Stimulated activated CD8-positive, alpha-beta memory T cell treated with anti-CD3 and anti-CD28 coated beads, Interleukin-2, amount 100 ng/mL, for 1 hour (primary cell): ENCODE results near the gene RAB3B.

ENCODE experiments used
- DNase-seq, 2 donors: peaks; one replicate each; pipeline ENCODE4 v3.0.0-alpha.2; 2020; ENCODE audit warnings: low read depth in 2 of 2

The RAB3B gene

DNA sequence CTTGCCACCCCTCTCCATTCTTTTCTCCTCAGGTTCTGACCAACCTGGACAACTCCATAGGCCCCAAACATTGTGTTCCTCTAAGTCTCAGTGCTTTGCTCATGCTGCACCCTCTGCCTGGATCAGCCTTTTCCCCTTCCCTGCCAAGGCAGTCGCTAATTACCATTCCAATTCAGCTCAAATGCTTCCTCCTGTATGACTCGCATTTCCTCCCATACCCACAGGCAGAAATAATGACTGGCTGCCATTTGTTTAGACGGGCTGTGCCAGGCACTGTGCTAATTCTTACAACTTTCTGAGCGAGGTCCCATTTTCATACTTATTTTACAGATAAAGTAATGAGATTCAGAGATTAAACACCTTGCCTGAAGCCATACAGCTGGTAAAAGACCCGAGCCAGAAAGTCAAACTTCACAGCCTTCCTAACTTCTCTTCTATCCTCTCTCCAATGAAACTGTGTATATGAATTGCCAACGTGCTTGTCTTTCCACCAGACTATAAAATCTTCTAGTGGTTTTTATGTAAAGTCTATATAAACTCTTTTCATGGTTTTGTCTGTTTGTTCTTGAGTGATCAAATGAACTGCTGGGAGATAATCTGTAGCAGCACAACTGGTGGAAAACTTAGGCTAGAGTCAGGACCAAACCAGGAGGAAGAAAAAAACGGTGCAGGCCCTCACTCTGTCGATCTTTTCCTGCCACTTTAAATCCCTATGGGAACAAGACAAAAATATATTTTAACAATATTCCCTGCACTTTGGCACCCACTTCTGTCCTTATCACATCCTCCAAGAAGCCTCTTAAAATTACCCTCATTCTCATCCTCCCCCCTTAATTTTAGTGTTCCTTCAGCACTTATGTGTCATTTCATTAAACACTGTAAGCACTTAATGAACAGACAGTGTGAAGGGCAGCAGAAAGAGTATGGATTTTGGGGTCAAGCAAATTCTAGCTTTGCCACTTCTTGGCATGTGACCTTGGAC lies 33.7 kb downstream of the RAB3B start:
- no peak for DNase-seq

DNA sequence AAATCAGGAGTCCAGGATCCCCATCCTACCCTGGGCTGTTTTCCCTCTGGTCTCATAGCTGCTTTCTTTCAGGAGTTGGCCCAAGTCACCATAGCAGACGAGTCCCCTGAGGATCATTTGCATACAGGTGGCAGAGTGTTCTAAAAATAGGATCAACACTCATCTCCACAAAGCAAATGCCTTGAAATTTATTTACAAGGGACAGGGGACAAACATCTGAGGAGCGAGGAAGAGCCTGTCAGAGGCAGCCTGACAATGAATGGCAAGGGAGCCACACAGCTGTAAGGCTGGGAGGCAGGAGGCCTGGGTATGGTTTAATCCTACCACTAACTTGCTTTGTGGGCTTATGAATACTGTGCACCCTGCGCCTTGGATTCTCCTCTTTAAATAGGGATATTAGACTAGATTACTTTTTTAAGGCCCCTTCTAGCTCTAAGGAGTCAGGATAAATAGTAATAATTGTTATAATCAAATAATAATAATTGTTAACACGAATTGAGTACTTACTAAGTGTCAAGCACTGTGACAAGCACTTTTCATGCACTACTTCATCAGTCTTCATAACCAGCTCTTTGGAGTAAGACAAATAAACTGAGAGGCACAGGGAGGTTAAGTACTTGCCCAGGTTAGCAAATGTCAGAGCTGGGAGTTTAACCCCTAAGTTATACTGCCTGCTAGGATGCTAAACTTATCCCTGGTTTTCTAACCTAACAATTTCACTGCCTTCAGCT lies 34.5 kb downstream of the RAB3B start:
- DNase-seq: no peak

DNA sequence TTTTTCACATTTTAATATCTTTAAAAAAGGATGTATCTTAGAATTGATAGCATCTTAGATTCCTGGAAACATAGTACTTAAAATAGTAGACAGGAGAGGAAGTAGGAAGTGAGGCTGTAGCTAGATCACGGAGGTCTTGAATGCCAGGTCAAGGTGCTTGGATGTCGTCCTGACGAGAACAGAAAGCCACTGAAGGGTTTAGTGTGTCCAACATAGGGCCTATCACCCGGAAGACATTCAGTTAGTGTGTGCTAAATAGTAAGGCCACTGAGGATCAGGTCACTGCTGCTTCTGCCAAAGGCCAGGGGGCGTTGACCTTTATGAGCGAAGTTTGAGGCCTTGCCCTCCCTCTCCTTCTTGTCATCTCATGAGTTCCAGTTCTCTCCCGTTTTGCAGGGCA lies 35.7 kb downstream of the RAB3B start:
- no peak for DNase-seq

DNA sequence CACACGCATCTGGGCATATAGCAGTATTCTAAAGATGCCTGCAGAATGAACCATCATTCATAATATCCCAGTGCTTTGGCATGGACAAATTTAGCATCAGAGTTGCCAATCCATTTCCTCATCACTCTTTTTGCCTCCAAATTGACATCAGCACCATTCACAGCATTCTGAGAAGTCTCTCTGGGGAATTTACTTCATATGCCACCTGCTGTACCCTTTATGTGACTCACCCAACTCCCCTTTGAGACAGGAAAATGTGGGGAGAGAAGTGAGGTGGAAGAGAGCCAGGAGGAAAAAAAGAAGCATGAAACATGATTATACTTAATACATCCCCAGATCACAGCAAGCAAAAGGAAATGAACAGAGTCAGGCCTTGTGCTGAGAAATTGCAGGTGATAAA lies 37.4 kb downstream of the RAB3B start:
- DNase-seq: no peak

DNA sequence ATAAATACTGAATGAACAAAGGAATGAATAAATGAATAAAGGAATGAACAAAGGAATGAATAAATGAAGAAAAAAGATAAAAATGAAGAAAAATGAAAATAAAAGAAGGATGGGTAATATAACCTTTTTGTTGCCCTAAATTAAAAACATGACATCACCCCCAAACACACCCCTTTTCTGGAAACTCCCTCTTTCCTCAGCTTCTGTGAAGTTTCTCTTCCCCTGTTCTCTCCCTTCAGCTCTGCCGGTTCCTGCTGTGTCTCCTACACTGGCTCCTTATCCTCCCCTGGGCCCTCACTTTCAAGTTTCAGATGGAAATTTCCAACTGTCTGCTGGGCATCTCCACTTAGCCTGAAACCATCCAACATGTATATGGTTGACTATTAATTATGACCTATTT lies 37.9 kb downstream of the RAB3B start:
- no peak for DNase-seq

DNA sequence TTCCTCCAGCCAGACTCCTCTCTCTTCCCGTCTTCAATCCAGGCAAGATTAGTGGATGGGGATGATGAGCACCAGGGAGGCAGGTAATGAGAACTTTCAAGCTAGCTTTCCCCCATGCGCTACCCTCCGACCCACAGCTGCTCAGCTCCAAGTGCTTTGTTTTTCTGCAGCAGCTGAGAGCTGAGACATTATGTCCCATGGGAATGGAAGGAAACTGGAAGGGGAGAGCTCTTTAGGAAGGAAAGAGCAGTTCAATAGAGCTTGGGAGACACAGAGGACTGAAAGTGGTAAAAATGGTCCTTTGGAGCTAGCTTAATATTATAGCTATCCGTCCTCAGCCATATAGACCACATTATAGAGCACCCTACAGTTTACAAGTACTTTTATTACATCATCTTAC lies 39.8 kb downstream of the RAB3B start:
- DNase-seq: no peak

DNA sequence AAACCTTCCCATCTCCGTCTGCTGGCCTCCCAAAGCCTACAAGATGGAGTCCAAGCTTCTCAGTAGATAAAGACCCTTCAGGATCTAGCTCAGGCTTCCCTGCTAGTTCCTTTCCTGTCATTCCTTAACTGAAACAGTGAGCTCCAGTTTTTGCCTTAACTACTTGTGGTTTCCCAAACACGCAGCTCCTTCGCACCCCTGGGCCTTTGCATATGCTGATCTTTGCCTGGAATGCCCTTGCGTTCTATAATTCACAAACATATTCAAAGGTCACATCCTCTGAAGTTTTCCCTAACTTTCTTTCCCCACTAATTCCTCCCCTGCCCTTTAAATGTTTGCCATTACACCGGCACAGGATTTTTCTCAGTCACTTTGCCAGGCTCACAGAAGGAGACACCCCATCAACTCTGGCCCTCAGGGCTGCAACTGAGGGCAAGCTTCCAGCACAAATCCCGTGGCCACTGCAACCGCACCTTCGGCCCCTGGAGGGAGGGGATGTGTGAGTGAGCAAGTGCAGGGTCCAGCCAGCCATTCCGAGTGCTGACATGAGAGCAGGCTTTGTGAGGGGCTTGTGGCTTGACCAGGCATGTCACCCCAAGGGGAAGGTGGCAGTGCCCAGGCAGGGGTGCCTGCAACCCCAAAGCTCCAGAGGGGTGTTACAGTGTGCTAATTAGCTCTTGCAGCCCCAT lies 41.3 kb downstream of the RAB3B start:
- no peak for DNase-seq

DNA sequence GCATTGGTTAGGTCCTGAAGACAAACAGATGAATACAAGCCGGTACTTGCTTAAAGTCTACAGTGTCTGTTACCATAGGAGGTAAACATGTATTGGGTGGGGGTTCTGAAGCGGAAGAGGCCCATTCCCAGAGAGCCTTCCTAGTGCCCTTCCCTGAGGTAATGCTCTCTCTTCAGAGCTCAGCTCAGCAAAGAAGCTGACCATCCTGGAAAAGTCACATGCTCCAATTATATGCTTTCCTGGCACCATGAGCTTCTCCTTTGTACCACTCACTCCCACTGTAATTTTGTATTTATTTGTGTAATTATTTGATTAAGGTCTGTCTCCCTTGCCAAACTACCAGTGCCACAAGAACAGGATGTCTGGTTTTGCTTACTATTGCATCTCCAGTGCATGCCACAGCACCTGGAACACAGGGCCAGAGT lies 42.0 kb downstream of the RAB3B start:
- DNase-seq: no peak

DNA sequence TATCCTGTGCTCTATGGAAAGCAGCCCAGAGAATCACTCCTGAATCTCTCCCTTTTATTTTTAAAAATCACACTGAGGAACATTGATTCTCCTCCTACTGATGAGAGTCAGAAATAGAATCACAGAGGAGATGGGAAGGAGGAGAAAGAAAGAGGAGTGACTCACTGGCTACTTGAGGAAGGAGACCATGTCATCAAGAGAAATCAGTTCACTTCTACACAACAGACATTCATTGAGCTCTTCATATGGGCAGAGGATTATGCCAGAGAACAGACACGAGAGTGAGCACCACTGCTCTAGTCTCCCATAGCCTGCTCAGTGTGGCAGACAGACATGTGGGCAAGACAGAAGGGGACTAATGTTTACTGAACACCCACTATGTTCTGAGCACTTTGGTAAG lies 44.2 kb downstream of the RAB3B start:
- no peak for DNase-seq

DNA sequence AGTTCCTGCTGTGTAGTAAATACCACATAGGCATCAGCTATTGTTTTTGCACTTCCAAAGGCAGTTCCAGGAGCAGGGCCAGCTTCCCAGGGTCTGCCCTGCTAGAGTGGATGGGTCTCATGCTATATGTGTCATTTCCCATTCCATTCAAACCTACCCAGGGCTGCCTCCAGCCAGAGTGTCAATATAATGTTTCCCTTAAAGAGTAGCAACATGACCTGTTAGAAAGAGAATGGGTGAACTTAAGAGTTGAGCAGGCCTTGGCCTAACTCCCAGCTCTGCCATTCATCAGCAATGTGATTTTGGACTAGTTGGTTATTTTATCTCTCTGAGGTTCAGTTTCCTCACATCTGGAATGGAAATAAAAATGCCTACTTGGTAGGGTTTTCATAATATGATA lies 44.9 kb downstream of the RAB3B start:
- DNase-seq: no peak

DNA sequence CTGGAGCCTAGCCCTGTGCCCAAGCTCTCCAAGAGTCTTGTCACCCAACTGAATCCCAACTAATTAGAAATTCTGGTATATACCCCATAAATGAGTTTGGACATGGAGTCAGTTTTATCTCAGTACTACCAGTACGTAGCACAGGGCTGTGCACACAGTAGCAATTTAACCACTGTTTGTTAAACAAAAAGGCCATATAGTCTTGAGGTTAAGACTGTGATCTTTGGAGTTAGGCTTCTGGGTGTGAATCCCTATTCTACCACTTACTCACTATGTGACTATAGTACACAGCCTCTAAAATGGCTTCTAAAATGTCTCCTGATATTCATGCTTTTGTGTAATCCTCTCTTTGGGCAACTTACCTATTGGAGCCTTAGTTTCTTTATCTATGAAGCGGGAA lies 48.2 kb downstream of the RAB3B start:
- no peak for DNase-seq

DNA sequence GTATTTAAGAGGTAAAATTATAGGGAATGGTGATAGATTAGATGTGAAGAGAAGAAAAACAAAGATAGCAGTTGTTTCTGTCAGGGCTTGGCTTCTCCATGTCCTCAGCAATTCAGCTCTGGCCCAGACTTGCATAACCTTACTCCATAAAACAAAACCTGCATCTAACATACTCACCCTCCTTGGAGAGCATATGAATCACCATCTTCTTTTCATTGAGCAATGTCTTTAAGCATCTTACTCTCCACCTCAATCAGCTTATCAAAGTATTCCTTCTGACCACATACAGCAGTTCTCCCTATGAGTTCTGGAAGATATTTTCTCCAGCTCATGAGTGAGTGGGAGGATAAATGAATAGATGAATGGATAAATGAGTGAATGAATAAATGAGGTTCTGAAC lies 49.0 kb downstream of the RAB3B start:
- DNase-seq: no peak

DNA sequence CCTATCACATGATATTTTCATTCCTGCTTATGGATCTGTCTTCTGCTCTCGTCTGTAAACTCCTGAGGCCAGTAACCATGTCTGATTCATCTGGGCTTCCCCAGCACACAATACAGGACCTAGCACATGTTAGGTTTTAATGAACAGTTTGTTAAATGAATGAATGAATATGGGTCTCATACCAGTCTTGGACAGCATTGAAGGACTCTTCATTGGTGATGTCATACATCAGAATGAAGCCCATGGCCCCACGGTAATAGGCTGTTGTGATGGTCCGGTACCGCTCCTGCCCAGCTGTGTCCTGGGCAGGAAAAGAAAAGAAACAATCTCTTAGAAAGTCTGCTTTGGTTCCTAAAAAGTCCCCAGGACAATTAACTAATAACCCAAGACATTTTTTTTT lies 53.4 kb downstream of the RAB3B start:
- DNase-seq: no peak

DNA sequence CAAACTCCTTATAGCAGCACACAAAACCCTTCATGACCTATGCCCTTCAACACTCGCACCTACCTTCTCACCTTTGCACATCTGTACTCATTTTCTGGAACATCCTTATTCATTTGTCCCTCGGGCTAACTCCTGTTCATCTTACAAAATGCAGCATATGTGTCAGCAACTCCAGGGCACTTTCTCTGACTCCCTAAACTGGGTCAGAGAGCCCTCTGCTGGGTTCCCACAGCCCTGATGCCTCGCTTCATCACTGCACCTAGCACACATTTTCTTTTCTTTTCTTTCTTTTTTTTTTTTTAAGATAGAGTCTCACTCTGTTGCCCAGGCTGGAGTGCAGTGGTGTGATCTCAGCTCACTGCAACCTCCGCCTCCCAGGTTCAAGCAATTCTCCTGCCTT lies 54.0 kb downstream of the RAB3B start:
- no peak for DNase-seq

DNA sequence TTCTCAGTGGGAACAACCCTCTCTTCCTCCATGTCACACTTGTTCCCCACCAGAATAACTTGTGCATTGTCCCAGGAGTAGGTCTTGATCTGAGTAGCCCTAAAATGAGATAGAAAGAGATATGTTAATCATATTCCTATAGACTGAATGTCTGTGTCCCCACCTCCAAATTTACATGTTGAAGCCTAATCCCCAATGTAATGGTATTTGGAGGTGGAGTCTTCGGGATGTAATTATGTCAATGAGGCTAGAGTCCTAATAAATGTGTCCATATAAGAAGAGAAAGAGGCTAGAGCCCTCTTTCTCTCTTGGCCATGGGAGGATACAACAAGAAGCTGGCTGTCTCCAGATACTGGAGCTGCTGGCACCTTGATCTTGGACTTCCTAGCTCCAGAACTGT lies 57.2 kb downstream of the RAB3B start:
- no peak for DNase-seq

DNA sequence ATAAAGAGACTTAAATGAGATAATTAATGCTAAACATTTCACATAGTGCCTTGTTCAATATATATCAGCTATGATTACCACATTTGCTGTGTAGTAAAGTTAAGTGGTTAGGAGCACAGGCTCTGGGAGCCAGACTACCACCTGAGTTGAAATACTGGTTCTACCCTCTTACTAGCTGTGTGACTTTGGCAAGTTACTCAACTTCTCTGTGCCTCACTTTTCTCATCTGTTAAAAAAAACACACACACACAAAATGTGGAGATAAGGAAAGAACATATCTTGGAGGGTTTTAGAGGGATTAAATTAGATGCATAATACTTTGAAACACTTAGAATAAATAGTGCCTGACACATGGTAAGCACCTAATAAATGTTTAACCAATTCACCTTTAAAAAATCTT lies 60.2 kb downstream of the RAB3B start:
- no peak for DNase-seq

DNA sequence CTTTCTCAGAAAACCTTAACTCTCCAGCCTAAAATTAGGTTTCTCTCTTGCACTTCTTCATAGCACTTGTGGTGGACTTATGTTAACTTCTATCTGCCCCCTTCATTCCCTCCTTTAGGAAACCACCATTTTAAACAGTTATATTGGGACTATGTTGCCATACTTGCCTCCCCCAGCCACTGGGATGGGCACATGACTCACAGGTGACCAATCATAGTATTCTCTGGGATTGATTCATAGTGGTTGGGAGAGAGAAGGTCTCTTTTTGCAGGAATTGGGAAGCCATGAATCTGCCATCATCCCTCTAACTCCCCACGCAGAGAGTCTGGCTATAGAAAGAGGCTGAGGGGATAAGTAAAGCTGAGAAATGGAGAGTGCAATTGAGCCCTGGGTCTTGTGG lies 61.6 kb downstream of the RAB3B start:
- no peak for DNase-seq

DNA sequence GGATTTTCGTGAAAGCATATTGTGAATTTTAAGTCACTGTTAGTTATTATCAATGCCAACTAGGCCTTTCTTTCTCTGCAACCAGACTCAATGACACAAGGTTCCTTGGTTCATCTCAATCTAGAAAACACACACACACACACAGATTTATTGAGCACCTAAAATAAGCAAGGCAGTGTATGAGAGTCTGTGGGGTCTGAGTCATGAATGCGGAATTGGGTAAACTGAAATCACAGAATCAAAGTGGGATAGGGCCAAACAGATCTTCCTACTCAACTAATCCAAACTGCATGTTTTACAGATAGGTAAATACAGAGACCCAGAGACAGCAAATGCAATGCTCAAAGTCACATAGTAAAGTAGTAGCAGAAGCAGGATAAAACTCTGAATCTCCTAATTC lies 63.5 kb downstream of the RAB3B start:
- DNase-seq: no peak

DNA sequence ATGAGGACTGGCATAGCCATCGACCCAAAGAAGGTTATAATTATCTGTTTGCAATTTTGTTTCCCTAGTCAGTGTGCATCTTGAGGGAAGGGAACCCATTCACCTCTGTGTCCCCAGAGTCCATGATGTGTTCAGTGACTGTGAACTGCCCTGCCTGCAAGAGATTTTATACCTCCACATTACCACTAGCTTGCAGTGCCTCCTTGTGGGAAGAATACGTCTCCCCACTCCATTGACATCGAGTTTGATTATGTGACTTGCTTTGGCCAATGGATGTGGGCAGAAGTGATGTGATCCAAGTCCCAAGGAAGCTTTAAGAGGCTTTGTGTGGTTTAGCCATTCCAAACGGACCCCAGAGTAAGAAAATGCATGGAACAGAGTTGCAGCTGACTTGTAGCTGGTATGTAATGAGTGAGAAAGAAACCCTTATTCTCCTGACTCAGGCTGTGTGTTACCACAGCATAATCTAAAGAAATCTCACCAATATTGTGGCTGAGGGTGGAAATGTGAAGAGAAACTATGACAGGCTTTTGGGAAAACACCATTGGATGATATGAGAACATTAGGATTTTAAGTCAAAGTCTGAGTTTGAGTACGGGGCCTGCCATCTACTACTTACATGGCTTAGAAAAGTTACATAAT lies 64.2 kb downstream of the RAB3B start:
- DNase-seq: no peak

DNA sequence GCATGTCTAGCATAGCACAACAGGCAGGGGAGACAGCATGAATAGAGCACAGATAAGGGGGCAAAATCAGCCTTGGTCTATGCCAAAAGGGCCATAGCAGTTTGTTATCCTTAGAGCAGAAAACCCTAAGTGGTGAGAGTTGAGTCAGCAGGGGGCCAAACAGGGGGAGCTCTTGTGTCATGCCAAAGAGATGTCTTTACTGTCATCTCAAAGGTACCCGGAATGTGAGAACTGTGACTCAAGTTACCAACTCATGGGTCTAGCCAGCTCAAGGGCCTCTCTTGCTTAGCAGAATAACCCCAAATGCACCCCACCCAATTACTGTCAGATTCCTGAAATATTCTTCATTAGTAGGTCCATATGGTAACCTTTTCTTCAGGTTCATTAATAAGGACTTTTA lies 66.0 kb downstream of the RAB3B start:
- DNase-seq: no peak

DNA sequence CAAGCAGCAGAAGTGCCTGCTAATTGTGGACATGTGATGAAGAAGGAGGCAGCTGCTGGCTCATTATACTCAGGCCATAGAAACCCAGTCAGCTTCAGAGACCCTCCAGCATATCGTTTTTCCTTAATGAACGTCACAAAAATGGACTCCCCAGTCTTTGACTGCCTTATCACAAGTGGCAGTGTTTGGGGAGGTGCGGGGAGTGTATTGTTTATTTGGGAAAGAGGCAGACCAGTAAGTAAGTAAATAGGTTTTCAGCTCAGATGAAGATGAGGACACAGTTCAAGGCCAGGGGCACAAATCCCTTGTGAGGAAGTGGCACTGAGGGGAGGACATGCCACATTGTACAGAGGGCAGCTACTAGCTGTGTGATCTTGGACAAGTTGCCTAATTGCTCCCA lies 68.5 kb downstream of the RAB3B start:
- DNase-seq: no peak

DNA sequence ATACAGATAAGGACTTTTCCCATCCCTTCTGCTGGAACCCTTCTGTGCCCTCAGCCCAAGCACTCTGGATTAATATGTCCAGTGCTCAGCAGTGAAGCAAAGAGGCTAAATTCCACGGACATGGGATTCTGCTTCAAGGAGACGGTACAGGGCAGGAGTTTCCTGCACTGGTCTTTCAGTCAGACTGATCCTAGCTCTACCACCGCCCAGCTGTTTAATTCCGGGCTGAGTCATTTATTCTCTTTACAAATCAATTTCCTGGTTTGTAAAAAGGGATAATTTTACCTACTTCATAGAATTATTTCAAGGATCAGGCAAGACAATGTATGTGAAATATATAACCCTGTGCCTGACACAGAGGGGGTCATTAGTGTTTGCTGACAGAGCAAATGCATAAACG lies 70.4 kb downstream of the RAB3B start:
- no peak for DNase-seq
